NCI-H774 (cell line): ENCODE results near the gene ABCA3.
"Not testable (repeated sequence)": the region's sequence is repeated elsewhere in the genome, so short reads cannot be mapped to it uniquely, and the experiment has no call there.

ENCODE experiments used
- DNase-seq: peaks from one replicate; lab custom pipeline; 2025; lab: John Stamatoyannopoulos, UW

ABCA3 gene

GRCh38 chr16:2278956-2279800, 61.4 kb downstream of the ABCA3 start:
- no peak for DNase-seq

- no peak for DNase-seq
Measured at GRCh38 chr16:2278272-2278608, 62.3 kb downstream of the ABCA3 start.

- no peak for DNase-seq
Measured at GRCh38 chr16:2277466-2278271, 62.9 kb downstream of the ABCA3 start.

DNA sequence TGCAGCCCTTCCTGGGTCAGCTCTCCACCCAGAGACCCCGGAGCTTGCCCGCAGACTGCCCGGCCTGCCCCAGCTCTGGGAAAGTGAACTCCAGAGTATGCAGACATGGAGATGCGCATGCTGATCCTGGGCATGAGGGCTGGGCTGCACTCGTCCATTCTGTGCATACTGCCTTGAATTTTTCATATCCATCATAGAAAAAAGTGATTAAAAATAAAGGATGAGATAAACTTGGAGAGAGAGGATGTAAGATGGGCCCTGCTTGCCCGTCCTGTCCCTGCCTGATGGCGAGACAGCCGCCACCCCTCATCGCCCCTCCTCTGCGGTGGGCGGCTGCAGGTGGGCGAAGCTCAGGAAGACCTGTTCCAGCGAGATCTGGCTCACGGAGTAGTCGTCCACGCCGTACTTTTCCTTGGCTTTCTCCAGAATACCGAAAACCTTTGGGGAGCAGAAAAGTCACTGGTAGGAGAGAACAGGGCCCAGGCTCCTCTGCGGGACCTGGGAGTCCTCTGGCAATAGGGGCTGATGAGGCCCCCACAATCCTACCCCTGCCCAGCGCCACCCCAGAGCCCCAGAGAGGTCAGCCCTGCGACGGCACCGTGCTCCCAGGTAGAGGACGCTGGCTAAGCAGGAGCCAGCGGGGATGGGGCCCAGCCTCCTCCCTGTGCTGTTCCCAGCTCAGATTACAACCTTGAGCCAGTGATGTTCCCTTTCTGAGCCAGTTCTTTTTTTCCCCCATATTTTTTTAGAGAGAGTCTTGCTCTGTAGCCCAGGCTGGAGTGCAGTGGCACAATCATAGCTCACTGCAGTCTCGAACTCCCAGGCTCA, 63.9 kb downstream of the ABCA3 start:
- DNase-seq: no peak

GRCh38 chr16:2275476-2276367, 64.8 kb downstream of the ABCA3 start:
- DNase-seq: no peak

- DNase-seq: no peak
Measured at GRCh38 chr16:2273931-2274330, 66.6 kb downstream of the ABCA3 start.

GRCh38 chr16:2273484-2273883, 67.0 kb downstream of the ABCA3 start:
- no peak for DNase-seq

- DNase-seq: no peak
Measured at GRCh38 chr16:2271848-2272461, 68.6 kb downstream of the ABCA3 start.

DNA sequence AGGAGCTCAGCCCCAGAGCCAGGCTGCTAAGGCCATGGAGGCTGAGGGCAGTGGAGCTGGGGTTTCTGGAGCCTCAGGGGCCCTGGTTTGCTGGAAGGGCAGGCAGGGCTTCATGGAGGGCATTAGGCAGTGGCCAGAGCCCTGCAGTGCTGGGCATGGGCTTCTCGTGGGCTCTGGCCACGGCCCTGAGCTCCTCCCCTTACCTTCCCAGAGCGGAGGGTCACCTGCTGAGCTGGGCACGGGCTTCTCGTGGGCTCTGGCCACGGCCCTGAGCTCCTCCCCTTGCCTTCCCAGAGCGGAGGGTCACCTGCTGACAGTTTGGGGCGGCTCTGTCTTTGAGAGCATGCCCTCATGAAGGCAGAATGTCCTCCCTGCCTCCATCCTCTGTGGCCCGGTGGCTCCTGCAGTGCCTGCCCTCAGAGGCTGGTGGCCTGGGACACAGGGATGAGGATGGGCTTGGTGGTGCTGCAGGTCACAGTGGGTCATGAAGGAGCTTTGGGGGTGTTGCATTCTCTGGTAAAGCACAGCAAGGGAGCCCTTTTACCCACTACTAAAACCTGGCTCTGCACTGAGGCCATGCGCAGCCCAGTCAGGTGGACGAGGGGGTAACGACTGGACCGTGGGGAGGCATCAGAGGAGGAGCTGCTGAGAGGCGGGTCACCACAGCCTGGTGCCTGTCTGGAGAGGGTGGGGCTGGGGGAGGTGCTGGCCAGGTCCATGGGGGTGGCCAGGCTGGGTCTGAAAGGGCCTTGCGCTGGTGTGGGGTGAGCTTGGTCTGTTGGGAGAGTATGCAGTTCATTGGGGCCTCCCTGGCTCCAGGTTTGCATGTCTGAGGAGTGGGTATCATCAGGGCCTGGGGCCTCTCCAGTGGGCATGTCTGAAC, 69.7 kb downstream of the ABCA3 start:
- DNase-seq: no peak

DNA sequence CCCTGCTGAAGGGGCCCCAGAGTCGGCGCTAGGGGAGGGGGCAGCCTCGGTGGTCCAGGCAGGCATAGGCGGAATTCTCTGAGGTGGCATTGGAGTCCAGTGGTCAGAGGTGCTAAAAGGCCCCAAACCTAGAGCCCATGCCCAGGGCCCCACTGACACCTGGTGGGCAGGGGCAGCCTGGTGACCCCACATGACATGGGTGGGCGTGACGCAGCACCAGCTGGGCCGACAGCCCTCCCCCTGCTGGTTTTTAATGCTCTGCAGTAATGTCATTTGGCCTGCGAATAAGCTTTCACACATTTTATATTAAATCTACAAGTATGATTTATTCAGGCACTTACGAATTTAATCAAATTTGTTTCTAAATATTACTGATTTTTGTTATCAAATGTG, 70.5 kb downstream of the ABCA3 start:
- no peak for DNase-seq

DNA sequence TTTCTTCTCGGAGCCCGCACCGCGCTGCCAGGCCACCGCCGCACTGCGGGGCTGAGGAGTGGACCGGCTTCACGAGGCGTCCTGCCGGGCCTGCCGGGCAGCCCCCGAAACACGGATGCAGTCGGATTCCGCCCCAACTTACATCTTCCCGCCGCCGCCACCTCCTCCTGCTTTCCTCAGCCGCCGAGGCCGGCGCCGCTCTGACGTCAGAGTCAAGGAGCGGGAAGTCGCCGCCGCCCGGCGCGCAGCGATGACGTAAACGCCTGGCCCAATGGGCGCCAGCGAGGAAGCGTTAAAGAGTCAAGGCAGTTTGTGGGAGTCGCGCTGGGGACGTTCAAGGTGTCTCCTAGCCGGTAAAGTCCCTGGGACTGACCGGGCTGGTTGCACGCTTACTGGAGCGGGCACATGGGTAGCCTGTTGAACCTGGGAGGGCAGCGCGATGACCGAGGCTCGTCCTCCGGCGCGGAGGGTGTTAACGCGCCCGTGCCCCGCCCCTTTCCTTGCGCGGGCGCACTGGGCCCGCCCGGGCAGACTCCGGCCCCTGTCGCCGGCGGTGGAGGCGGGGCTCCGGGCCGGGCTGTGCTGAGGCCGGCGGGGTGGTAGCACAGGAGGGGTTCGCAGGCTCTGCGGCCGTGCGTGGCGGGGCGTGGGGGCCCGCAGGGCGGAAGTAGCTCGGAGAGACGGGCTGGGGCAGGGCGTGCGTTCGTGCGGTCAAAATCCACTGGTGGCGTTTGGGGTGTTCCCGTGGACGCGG, 72.4 kb downstream of the ABCA3 start, which contains the start of gene RNPS1:
RNPS1 (minus strand) TSS at position 214 of the 754 bp plus-strand sequence. CDS start 3,483 bp downstream, outside the sequence.
- DNase-seq: peak; percentile 83

- DNase-seq: peak; percentile 58
Measured at GRCh38 chr16:2267505-2267912, 73.0 kb downstream of the ABCA3 start.

GRCh38 chr16:2266887-2267286, 73.6 kb downstream of the ABCA3 start:
- DNase-seq: not testable (repeated sequence)

DNA sequence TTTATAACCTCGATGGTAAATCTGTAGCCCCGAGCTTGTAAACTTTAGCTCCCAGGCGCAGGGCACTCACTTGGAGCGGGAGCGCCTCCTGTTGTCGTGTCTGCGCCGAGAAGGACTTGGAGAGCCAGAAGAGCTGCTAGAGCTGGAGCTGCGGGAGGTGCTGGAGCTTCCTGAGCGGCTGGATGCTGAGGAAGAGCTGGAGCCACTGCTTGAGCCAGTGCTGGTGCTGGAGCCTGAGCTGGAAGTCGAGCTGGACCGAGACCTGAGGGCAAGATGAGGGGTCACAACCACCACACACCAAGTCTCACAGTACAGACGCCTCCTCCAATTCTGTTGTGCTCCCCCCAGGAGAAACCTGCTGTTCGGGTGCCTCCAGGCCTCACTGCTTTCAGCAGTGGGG, 77.5 kb downstream of the ABCA3 start:
- not testable (repeated sequence) for DNase-seq

DNA sequence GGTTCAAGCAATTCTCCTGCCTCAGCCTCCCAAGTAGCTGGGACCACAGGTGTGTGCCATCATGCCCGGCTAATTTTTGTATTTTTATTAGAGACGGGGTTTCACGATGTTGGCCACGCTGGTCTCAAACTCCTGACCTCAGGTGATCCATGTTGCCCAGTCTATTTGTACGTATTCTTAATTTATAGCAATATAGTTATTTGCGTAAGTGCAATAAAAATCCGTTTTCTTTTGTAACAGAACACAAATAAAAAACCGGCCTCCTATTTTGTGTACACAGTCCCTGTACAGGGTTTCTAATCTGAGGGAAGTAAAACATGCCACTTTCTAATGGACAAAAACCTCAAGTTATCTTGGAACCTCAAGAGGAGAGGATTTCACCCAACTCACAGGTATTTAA, 80.3 kb downstream of the ABCA3 start:
- DNase-seq: no peak

- not testable (repeated sequence) for DNase-seq
Measured at GRCh38 chr16:2258530-2258929, 82.0 kb downstream of the ABCA3 start.

GRCh38 chr16:2257726-2258125, 82.8 kb downstream of the ABCA3 start:
- no peak for DNase-seq

DNA sequence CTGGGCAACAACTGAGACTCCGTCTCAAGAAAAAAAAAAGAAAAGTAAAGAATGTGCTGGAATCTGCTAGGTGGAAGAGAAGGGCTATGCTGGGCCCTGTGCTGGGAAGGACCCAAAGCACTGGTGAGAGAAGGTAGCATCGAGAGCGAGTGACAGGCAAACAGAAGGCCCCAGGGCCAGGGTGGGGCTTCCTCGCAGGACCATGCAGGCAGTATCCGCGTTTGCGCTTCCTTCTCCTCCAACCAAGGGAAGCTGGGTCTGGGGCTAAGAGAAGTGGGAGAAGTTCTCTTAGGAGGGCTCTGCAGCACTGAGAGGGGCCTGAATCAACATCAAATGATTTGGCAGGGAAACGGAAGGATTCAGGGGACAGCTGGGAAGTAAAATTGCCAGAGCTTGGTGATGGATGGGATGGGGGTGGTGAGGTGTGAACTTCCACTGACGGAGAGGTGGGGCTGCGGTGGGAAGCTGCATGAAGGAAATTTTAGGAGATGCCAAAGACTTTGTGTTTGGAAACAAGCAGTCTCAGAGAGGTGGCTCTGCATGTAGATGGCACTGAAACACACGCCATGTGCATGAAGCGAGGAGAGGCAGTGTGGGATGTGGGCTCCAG, 83.9 kb downstream of the ABCA3 start:
- no peak for DNase-seq

- DNase-seq: no peak
Measured at GRCh38 chr16:2253293-2253692, 87.2 kb downstream of the ABCA3 start.
